GM23248 (cell line): Measurements from ENCODE around the gene ITGA1. TPM values are rescaled to one million over a fixed set of nuclear protein-coding genes. Genes with fewer than 3 reads are reported as not detected.

ENCODE experiments used
- DNase-seq: peaks from one replicate; pipeline ENCODE4 v3.0.0-alpha.2; 2015
- H2AFZ ChIP-seq: fragments of 200-600 bp; sonication (generic); 2 replicates; pipeline ENCODE4 v1.6.1; 2016; ENCODE audit warnings: antibody characterized with exemption
- H3F3A ChIP-seq: fragments of 200-600 bp; sonication (generic); 2 replicates; pipeline ENCODE4 v1.6.1; 2016; ENCODE audit warnings: mild to moderate bottlenecking, antibody characterized with exemption, mixed run types; ENCODE audit not compliant: insufficient read depth
- H3K27ac ChIP-seq: fragments of 200-600 bp; sonication (generic); 2 replicates; pipeline ENCODE4 v1.5.1; 2016; ENCODE audit warnings: mild to moderate bottlenecking
- H3K27me3 ChIP-seq: fragments of 200-600 bp; sonication (generic); replicated peaks from 2 replicates; pipeline ENCODE4 v1.6.1; 2016; ENCODE audit warnings: mild to moderate bottlenecking; ENCODE audit not compliant: insufficient read depth
- H3K36me3 ChIP-seq: fragments of 200-600 bp; sonication (generic); 2 replicates; pipeline ENCODE4 v1.6.1; 2016; ENCODE audit warnings: low read depth, mild to moderate bottlenecking
- H3K4me1 ChIP-seq: fragments of 200-600 bp; sonication (generic); 2 replicates; pipeline ENCODE4 v1.6.1; 2016; ENCODE audit warnings: mild to moderate bottlenecking; ENCODE audit not compliant: insufficient read depth
- H3K4me2 ChIP-seq: fragments of 200-600 bp; sonication (generic); one replicate; pipeline ENCODE4 v1.6.1; 2016; ENCODE audit warnings: mild to moderate bottlenecking; ENCODE audit not compliant: unreplicated experiment
- H3K4me3 ChIP-seq: fragments of 200-600 bp; sonication (generic); 2 replicates; pipeline ENCODE4 v1.5.1; 2016; ENCODE audit warnings: mild to moderate bottlenecking
- H3K79me2 ChIP-seq: fragments of 200-600 bp; sonication (generic); 2 replicates; pipeline ENCODE4 v1.6.1; 2016; ENCODE audit warnings: mild to moderate bottlenecking; ENCODE audit not compliant: insufficient read depth
- H3K9ac ChIP-seq: fragments of 200-600 bp; sonication (generic); 2 replicates; pipeline ENCODE4 v1.6.1; 2016; ENCODE audit warnings: mild to moderate bottlenecking
- H3K9me2 ChIP-seq: fragments of 200-600 bp; sonication (generic); 2 replicates; pipeline ENCODE4 v1.6.1; 2016; ENCODE audit warnings: mixed run types, mild to moderate bottlenecking, moderate library complexity; ENCODE audit not compliant: insufficient read depth
- H3K9me3 ChIP-seq: fragments of 200-600 bp; sonication (generic); one replicate; pipeline ENCODE4 v1.6.1; 2017; ENCODE audit warnings: low read depth
- H4K20me1 ChIP-seq: fragments of 200-600 bp; sonication (generic); 2 replicates; pipeline ENCODE4 v1.6.0; 2016; ENCODE audit not compliant: insufficient read depth
- EZH2 ChIP-seq: fragments of 200-600 bp; sonication (generic); IDR thresholded peaks from 2 replicates; pipeline ENCODE4 v1.6.1; 2018; ENCODE audit warnings: antibody characterized with exemption, mild to moderate bottlenecking; ENCODE audit not compliant: insufficient read depth, poor library complexity, severe bottlenecking
- EZH2phosphoT487 ChIP-seq: fragments of 200-600 bp; sonication (generic); IDR thresholded peaks from 2 replicates; pipeline ENCODE4 v1.6.1; 2018; ENCODE audit warnings: antibody characterized with exemption, moderate library complexity, mild to moderate bottlenecking, low read depth; ENCODE audit not compliant: insufficient read depth
- WGBS, 2 experiments: methylation state at CpG; one replicate each; pipeline ENCODE4 v1.1.6; 2015 to 2017; ENCODE audit warnings: low lambda C conversion rate in 2 of 2, low coverage in 1 of 2; ENCODE audit errors: missing lambda C conversion rate in 2 of 2; 5-methylcytosine and 5-hydroxymethylcytosine counted together
- in situ Hi-C: fragments of 300-500 bp; cut with MboI; formaldehyde crosslinking; loops from 2 replicates; pipeline ENCODE4 v1.15.0; 2020
- polyA plus RNA-seq: library from polyadenylated mRNA; unstranded; fragments of >200 nt; fragmentation: Nextera tagmentation; extraction: Ambion mirVana; gene quantifications from 2 replicates; pipeline ENCODE4 v1.2.1, GENCODE V29; 2016
- total RNA-seq: library from RNA; depleted of rRNA; stranded (reverse); fragments of >200 nt; shearing (Covaris generic); gene quantifications from 2 replicates; pipeline ENCODE4 v1.2.3, GENCODE V29; 2014

The ITGA1 gene
- total and polyA plus RNA-seq, 2 experiments from 2014 or later, result 8.9 to 18.4 TPM

DNA sequence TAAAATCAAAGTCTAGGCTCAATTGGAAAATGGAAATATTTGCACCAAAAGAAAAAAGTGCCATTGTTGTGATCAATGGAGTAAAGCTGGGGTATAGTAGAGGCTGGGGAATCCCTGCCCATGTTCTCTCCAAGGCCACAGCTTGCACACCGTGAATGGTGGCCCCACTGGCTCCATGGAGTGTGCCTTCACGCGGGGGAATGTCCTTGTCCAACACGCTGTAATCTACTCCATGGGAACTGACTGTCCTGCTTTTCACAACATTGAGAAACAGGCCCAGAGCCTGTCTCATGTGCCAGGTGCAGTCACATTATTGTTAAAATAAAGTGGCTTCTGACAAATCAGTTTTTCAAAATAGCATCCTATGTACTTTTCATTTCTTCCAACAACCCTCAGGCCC lies 168.3 kb downstream of the ITGA1 start:
- Histone ChIP-seq H3K9me3 (no peaks in the 10 kb centered on the region), H3K4me3 (no peak overlapping the region), H3K4me2 (no peak overlapping the region), H3K9ac (no peak overlapping the region), H2AFZ (no peak overlapping the region), H3K27ac (no peak overlapping the region), H3K9me2 (no peaks in the 10 kb centered on the region), H3F3A (0 out of 2 replicates have a peak, but pooled peaks cover 4% of the 10 kb centered on the region), H3K36me3 (no peaks in the 10 kb centered on the region), H3K79me2 (no peaks in the 10 kb centered on the region), H4K20me1 (no peaks in the 10 kb centered on the region), H3K27me3 (no peaks in the 10 kb centered on the region), H3K4me1 (no peaks in the 10 kb centered on the region; the same call in 1 of the 2 replicates)
- 91 to 96% methylated on average over 4 of the region's 4 CpGs for whole genome bisulfite sequencing, 2 experiments
- in situ Hi-C loops, result no loop called here
- no peak for TF ChIP-seq EZH2phosphoT487
- no peak for DNase-seq

DNA sequence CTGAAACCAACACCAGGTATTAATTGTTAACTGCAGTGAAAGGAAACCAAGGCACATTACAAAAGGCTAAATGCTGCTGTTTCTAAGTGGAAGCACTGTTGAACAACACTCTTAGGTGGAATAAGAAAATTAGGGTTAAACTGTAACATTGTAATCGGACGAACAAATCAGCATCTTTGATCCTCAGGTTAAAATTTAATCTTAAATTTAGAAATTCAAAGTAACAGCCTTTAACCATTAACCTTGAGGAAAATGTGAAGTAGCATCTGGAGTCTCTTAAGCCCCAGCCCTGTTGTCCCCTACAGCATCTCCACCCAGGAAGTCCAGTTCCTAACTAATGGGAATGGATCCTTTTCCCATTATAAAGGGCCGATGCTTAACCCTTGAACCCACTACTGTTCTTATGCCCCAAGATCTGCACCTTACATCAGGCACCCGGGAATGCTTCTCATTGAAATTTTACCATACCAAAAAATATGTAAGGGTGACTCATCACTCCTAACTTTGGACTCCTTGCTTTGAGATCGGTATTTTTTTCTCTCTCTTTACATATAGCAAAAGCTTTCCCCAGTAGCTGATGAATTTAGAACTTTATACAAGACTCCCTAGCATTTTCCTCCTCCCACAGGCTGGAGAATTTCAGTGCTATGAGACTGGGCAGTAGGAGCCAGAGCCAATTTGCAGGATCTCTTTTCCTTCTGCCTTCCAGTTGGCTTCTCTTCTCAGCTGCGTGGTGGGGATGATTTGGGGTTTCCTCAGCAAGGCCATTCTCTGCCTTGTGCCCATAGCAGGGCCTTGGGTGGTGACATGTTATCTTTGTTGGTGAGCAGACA lies 169.4 kb downstream of the ITGA1 start:
- H3K4me3 ChIP-seq, result no peak overlapping the region
- no peaks in the 10 kb centered on the region for H3K36me3 ChIP-seq
- no peak overlapping the region for H3K9ac ChIP-seq
- 0 out of 2 replicates have a peak, but pooled peaks cover 4% of the 10 kb centered on the region for H3F3A ChIP-seq
- no peaks in the 10 kb centered on the region for H3K9me3 ChIP-seq
- no peaks in the 10 kb centered on the region for H3K27me3 ChIP-seq
- H2AFZ ChIP-seq, result no peak overlapping the region
- TF ChIP-seq EZH2phosphoT487, result no peak
- no peak for TF ChIP-seq EZH2
- no peaks in the 10 kb centered on the region; the same call in 1 of the 2 replicates for H3K4me1 ChIP-seq
- no peak overlapping the region for H3K27ac ChIP-seq
- 85 to 87% methylated on average over 6 of the region's 6 CpGs for WGBS, 2 experiments
- H4K20me1 ChIP-seq, result no peaks in the 10 kb centered on the region
- peak; percentile 7 for DNase-seq
- no peaks in the 10 kb centered on the region for H3K79me2 ChIP-seq
- in situ Hi-C loops, result no loop called here
- no peaks in the 10 kb centered on the region for H3K9me2 ChIP-seq
- H3K4me2 ChIP-seq, result no peak overlapping the region

DNA sequence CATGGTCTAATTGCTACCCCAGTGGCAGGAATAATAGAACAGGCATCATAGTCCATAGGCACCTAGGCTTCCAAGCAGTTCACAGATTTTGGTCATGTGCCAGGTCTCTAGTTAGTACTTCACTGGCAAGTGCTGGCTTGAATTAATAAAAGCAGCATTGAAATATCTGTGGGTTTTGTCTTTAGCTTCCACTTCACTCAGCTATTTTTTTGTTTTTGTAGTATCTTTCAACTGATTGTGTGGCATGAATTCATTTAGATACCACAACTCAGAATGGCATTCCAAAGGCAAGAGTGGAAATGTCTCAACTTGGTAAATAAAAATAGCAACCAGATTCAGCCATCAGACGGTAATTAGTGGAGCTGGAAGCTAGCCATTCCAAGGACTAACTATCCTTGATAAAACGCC lies 173.6 kb downstream of the ITGA1 start:
- Histone ChIP-seq H3K9me3 (no peaks in the 10 kb centered on the region), H3K4me3 (no peak overlapping the region), H3K79me2 (no peaks in the 10 kb centered on the region), H3K36me3 (no peaks in the 10 kb centered on the region), H4K20me1 (no peaks in the 10 kb centered on the region), H3K4me1 (no peaks in the 10 kb centered on the region; the same call in 1 of the 2 replicates), H3F3A (0 out of 2 replicates have a peak, but pooled peaks cover 4% of the 10 kb centered on the region), H3K9me2 (no peaks in the 10 kb centered on the region), H3K9ac (no peak overlapping the region), H3K27me3 (no peaks in the 10 kb centered on the region), H3K27ac (no peak overlapping the region), H3K4me2 (no peak overlapping the region), H2AFZ (no peak overlapping the region)
- peak; percentile 30 for DNase-seq
- TF ChIP-seq EZH2phosphoT487, result no peak
- no peak for TF ChIP-seq EZH2
- in situ Hi-C loops, result no loop called here
- WGBS, 2 experiments, result 22 to 31% methylated on average over 2 of the region's 2 CpGs

DNA sequence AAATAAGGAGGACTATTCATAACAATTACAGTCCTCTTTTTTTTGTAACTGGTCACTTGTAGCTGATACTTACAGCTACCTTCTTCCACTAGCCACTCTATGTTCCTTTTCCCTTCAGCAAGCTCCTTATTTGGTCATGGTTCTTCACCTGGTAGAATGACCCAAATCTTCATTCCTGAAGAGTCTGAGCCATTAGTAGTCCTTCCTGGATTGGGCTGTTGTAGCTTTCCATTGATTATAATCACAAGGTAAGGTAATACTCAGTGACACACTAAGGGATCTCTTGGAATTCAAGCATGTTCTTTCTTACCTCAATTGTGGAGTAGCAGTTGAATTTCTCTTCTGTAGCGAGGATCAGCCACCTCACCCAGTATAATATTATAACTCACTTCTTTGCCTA lies 175.9 kb downstream of the ITGA1 start:
- 48 to 57% methylated on average over 1 of the region's 1 CpG for WGBS, 2 experiments

More for the DNA sequence above, 175.9 kb downstream of the ITGA1 start:
- no peak for TF ChIP-seq EZH2phosphoT487
- TF ChIP-seq EZH2, result no peak
- no peak overlapping the region for H3K9ac ChIP-seq
- 0 out of 2 replicates have a peak, but pooled peaks cover 4% of the 10 kb centered on the region for H3F3A ChIP-seq
- no peak overlapping the region for H3K4me2 ChIP-seq
- H3K79me2 ChIP-seq, result no peaks in the 10 kb centered on the region
- in situ Hi-C loops, result no loop called here
- no peaks in the 10 kb centered on the region for H3K27me3 ChIP-seq
- H3K4me1 ChIP-seq, result no peaks in the 10 kb centered on the region
- no peak overlapping the region for H3K4me3 ChIP-seq
- no peak for DNase-seq
- H3K9me2 ChIP-seq, result no peaks in the 10 kb centered on the region
- no peaks in the 10 kb centered on the region for H3K36me3 ChIP-seq
- no peaks in the 10 kb centered on the region for H3K9me3 ChIP-seq
- no peak overlapping the region for H2AFZ ChIP-seq
- no peak overlapping the region for H3K27ac ChIP-seq
- H4K20me1 ChIP-seq, result no peaks in the 10 kb centered on the region
